GM23338 (cell line): ENCODE results near the gene OLA1. TPM values are rescaled to one million over a fixed set of nuclear protein-coding genes. Genes with fewer than 3 reads are reported as not detected.

Source experiments
- ATAC-seq: fragments of 200-7000 bp; cut with Tn5 transposase; 3 replicates; pipeline ENCODE4 v1.9.1; 2020
- DNase-seq: peaks from one replicate; pipeline ENCODE4 v3.0.0-alpha.2; 2015; ENCODE audit warnings: low spot score
- H2AFZ ChIP-seq: fragments of 200-600 bp; sonication (generic); 2 replicates; pipeline ENCODE4 v1.8.0; 2016; ENCODE audit warnings: antibody characterized with exemption, mild to moderate bottlenecking, moderate library complexity
- H3F3A ChIP-seq: fragments of 200-600 bp; sonication (generic); replicated peaks from 2 replicates; pipeline ENCODE4 v1.8.0; 2017; ENCODE audit warnings: antibody characterized with exemption, mixed run types, low read depth
- H3K27ac ChIP-seq: fragments of 200-600 bp; sonication (generic); 2 replicates; pipeline ENCODE4 v1.6.1; 2016; ENCODE audit warnings: low read depth
- H3K27me3 ChIP-seq: fragments of 200-600 bp; sonication (generic); 2 replicates; pipeline ENCODE4 v1.8.0; 2016; ENCODE audit warnings: mild to moderate bottlenecking, mixed run types, moderate library complexity; ENCODE audit not compliant: insufficient read depth
- H3K36me3 ChIP-seq: fragments of 200-600 bp; sonication (generic); 2 replicates; pipeline ENCODE4 v1.8.0; 2016; ENCODE audit warnings: mild to moderate bottlenecking; ENCODE audit not compliant: insufficient read depth
- H3K4me1 ChIP-seq: fragments of 200-600 bp; sonication (generic); 2 replicates; pipeline ENCODE4 v1.8.0; 2016; ENCODE audit warnings: mild to moderate bottlenecking, moderate library complexity; ENCODE audit not compliant: insufficient read depth
- H3K4me2 ChIP-seq: fragments of 200-600 bp; sonication (generic); 2 replicates; pipeline ENCODE4 v1.7.1; 2017; ENCODE audit warnings: mixed run types
- H3K4me3 ChIP-seq: fragments of 200-600 bp; sonication (generic); 2 replicates; pipeline ENCODE4 v1.6.1; 2016; ENCODE audit warnings: mixed run types
- H3K79me2 ChIP-seq: fragments of 200-600 bp; sonication (generic); replicated peaks from 2 replicates; pipeline ENCODE4 v1.8.0; 2017; ENCODE audit warnings: mild to moderate bottlenecking; ENCODE audit not compliant: insufficient read depth
- H3K9me2 ChIP-seq: fragments of 200-600 bp; sonication (generic); 2 replicates; pipeline ENCODE4 v1.8.0; 2017; ENCODE audit not compliant: insufficient read depth
- H4K20me1 ChIP-seq: fragments of 200-600 bp; sonication (generic); replicated peaks from 2 replicates; pipeline ENCODE4 v1.8.0; 2017; ENCODE audit warnings: mild to moderate bottlenecking; ENCODE audit not compliant: insufficient read depth
- H3K27ac Mint-ChIP-seq: 2 replicates; pipeline ENCODE4 v1.8.0; 2020; ENCODE audit warnings: inconsistent platforms, mild to moderate bottlenecking, moderate library complexity, mixed read lengths
- H3K27me3 Mint-ChIP-seq: 3 replicates; pipeline ENCODE4 v1.8.0; 2022; ENCODE audit warnings: low read depth, mild to moderate bottlenecking, moderate library complexity, mixed read lengths, inconsistent platforms; ENCODE audit not compliant: insufficient read depth, poor library complexity
- H3K36me3 Mint-ChIP-seq: 3 replicates; pipeline ENCODE4 v1.8.0; 2021; ENCODE audit warnings: low read depth, mild to moderate bottlenecking, inconsistent platforms, moderate library complexity, mixed read lengths
- H3K4me1 Mint-ChIP-seq: 3 replicates; pipeline ENCODE4 v1.8.0; 2020; ENCODE audit warnings: mild to moderate bottlenecking, inconsistent platforms, mixed read lengths
- H3K4me3 Mint-ChIP-seq: 3 replicates; pipeline ENCODE4 v1.8.0; 2021; ENCODE audit warnings: moderate library complexity, mild to moderate bottlenecking, inconsistent platforms, mixed read lengths
- H3K9me3 Mint-ChIP-seq: 3 replicates; pipeline ENCODE4 v1.8.0; 2020; ENCODE audit warnings: moderate library complexity, mild to moderate bottlenecking, inconsistent platforms, mixed read lengths
- CREB1 ChIP-seq: fragments of 250-450 bp; sonication (Bioruptor Pico); IDR thresholded peaks from 2 replicates; pipeline ENCODE4 v1.5.0; 2020; ENCODE audit warnings: low read depth, mild to moderate bottlenecking, moderate library complexity
- POLR2AphosphoS5 ChIP-seq: IDR thresholded peaks from 2 replicates; pipeline ENCODE4 v1.6.1; 2016; ENCODE audit warnings: antibody characterized with exemption, low read depth
- STAT1 ChIP-seq: IDR thresholded peaks from one replicate; pipeline ENCODE4 v1.6.1; 2016; ENCODE audit warnings: antibody characterized with exemption; ENCODE audit not compliant: unreplicated experiment
- polyA plus RNA-seq: library from polyadenylated mRNA; unstranded; fragments of >200 nt; fragmentation: Nextera tagmentation; extraction: Ambion mirVana; gene quantifications from 2 replicates; pipeline ENCODE4 v1.2.1, GENCODE V29; 2016
- total RNA-seq: library from RNA; depleted of rRNA; stranded (reverse); fragments of >200 nt; shearing (Covaris generic); gene quantifications from 2 replicates; pipeline ENCODE4 v1.2.3, GENCODE V29; 2014
- TF ChIP-seq, protein P1 (sequence below), 2 experiments: fragments of 200-600 bp in 1 of 2; sonication (generic) in 1 of 2; conservative IDR thresholded peaks; 2 replicates each; pipeline versions ENCODE4 v1.5.1 to v1.6.1; 2016 to 2017; ENCODE audit warnings: antibody characterized with exemption in 2 of 2, low read depth in 2 of 2, mild to moderate bottlenecking in 2 of 2, moderate library complexity in 1 of 2
- TF ChIP-seq, protein P2 (sequence below): IDR thresholded peaks from one replicate; pipeline ENCODE4 v1.6.1; 2018; ENCODE audit warnings: antibody characterized with exemption; ENCODE audit not compliant: unreplicated experiment

The OLA1 gene
- total and polyA plus RNA-seq, 2 experiments from 2014 or later = 104 to 242 TPM

DNA sequence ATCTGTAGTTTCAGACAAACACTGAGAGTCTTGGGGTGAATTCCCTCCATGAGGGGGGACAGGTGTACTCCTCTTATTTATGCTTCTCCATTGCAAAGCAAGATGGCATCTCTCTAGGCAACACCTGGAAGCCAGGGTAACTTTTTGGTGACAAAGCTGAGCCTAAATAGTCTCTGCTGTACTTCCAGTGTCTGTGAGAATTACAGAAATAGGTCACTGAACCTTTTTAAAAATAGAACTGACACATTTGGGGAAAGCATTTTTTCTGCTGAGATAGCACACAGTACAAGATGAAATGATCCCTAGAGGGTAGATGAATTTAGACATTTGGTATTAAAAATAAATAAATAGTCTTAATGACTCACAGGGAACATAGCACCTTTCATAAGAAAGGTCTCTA lies 211.5 kb downstream of the OLA1 start (continued):
- TF ChIP-seq, protein P1, sequence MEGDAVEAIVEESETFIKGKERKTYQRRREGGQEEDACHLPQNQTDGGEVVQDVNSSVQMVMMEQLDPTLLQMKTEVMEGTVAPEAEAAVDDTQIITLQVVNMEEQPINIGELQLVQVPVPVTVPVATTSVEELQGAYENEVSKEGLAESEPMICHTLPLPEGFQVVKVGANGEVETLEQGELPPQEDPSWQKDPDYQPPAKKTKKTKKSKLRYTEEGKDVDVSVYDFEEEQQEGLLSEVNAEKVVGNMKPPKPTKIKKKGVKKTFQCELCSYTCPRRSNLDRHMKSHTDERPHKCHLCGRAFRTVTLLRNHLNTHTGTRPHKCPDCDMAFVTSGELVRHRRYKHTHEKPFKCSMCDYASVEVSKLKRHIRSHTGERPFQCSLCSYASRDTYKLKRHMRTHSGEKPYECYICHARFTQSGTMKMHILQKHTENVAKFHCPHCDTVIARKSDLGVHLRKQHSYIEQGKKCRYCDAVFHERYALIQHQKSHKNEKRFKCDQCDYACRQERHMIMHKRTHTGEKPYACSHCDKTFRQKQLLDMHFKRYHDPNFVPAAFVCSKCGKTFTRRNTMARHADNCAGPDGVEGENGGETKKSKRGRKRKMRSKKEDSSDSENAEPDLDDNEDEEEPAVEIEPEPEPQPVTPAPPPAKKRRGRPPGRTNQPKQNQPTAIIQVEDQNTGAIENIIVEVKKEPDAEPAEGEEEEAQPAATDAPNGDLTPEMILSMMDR (conservative IDR thresholded peaks at IDR 0.05; ENCODE audit: low read depth in 2 of 2) = no peak
- no peak for TF ChIP-seq POLR2AphosphoS5
- no peak for TF ChIP-seq CREB1 (CRISPR knock-in tag)
- TF ChIP-seq STAT1 = no peak

DNA sequence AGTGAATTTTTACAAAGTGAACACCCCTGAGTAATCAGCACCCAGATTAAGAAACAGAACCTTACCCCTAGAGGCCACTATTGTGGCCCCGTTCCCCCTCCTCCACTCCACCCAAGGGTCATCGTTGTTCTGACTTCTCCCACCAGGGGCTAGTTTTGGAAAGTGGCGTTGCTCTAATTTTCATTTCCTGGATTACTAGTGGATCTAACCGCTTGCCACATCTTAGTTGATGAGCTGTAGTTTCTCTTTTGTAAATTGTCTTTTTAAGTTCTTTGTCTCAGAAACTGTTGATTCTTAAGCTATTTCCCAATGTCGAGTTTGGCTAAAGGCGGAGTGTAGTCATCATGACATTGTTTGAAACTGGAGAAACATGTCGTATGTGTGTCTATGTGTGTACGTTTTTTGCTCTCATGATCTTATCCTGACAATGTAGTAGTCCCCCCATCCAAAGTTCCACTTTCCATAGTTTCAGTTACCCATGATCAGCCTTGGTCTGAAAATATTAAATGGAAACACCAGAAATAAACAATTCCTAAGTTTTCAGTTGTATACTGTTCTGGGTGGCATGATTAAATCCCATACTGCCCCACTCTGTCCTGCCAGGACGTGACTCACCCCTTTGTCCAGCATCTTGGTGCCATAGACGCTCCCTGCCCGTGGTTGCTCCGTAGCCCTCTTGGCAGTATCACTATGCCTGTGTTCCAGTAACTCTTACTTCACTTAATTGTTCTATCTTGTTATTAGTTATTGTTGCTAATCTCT lies 212.2 kb downstream of the OLA1 start:
- no peaks in the 10 kb centered on the region for H3K79me2 ChIP-seq
- H3K27me3 Mint-ChIP-seq = peaks cover 12% of the 10 kb centered on the region
- H3K4me2 ChIP-seq = no peak overlapping the region
- TF ChIP-seq, protein P1 (conservative IDR thresholded peaks at IDR 0.05; ENCODE audit: low read depth in 2 of 2) = peak; percentile 42 to 66
- TF ChIP-seq, protein P2, sequence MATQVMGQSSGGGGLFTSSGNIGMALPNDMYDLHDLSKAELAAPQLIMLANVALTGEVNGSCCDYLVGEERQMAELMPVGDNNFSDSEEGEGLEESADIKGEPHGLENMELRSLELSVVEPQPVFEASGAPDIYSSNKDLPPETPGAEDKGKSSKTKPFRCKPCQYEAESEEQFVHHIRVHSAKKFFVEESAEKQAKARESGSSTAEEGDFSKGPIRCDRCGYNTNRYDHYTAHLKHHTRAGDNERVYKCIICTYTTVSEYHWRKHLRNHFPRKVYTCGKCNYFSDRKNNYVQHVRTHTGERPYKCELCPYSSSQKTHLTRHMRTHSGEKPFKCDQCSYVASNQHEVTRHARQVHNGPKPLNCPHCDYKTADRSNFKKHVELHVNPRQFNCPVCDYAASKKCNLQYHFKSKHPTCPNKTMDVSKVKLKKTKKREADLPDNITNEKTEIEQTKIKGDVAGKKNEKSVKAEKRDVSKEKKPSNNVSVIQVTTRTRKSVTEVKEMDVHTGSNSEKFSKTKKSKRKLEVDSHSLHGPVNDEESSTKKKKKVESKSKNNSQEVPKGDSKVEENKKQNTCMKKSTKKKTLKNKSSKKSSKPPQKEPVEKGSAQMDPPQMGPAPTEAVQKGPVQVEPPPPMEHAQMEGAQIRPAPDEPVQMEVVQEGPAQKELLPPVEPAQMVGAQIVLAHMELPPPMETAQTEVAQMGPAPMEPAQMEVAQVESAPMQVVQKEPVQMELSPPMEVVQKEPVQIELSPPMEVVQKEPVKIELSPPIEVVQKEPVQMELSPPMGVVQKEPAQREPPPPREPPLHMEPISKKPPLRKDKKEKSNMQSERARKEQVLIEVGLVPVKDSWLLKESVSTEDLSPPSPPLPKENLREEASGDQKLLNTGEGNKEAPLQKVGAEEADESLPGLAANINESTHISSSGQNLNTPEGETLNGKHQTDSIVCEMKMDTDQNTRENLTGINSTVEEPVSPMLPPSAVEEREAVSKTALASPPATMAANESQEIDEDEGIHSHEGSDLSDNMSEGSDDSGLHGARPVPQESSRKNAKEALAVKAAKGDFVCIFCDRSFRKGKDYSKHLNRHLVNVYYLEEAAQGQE = no peak
- no peak overlapping the region for H3K4me3 Mint-ChIP-seq
- H3F3A ChIP-seq = no peaks in the 10 kb centered on the region
- H3K27ac Mint-ChIP-seq = no peak overlapping the region
- no peaks in the 10 kb centered on the region for H3K9me2 ChIP-seq
- H3K27ac ChIP-seq = no peak overlapping the region
- H3K27me3 ChIP-seq = no peaks in the 10 kb centered on the region
- H4K20me1 ChIP-seq = no peaks in the 10 kb centered on the region
- peak; percentile 64 for DNase-seq
- no peaks in the 10 kb centered on the region; the same call in 2 of the 3 replicates for H3K9me3 Mint-ChIP-seq
- peaks cover 17% of the 10 kb centered on the region for H3K4me1 ChIP-seq
- peaks cover 43% of the 10 kb centered on the region for H3K4me1 Mint-ChIP-seq
- H3K4me3 ChIP-seq = no peak overlapping the region
- no peaks in the 10 kb centered on the region for H3K36me3 ChIP-seq
- no peak overlapping the region for H2AFZ ChIP-seq
- ATAC-seq = peak; percentile 33
- no peaks in the 10 kb centered on the region for H3K36me3 Mint-ChIP-seq
